HTERT RPE-1 (cell line): Measurements from ENCODE around the gene BPIFB1.

Experiments
- in situ Hi-C: fragments of 300-500 bp; cut with MboI; formaldehyde crosslinking; loops from 4 replicates; pipeline ENCODE4 v1.14.3; 2020; ENCODE audit warnings: low sequenced_read_pairs

Gene BPIFB1

GRCh38 chr20:33272155-33272873 lies 10.7 kb upstream of the BPIFB1 start:
- in situ Hi-C loops, result no loop called here

GRCh38 chr20:33273117-33273851 lies 9.7 kb upstream of the BPIFB1 start:
- in situ Hi-C loops, result no loop called here

GRCh38 chr20:33275215-33275614 lies 7.8 kb upstream of the BPIFB1 start:
- in situ Hi-C loops, result no loop called here

- in situ Hi-C loops, result no loop called here
Measured at GRCh38 chr20:33275871-33276270, 7.1 kb upstream of the BPIFB1 start.

- in situ Hi-C loops, result no loop called here
Measured at GRCh38 chr20:33276303-33277113, 6.5 kb upstream of the BPIFB1 start.

GRCh38 chr20:33277471-33278441 lies 5.3 kb upstream of the BPIFB1 start:
- in situ Hi-C loops, result no loop called here

- in situ Hi-C loops, result no loop called here
Measured at GRCh38 chr20:33278700-33279099, 4.3 kb upstream of the BPIFB1 start.

- in situ Hi-C loops, result no loop called here
Measured at GRCh38 chr20:33279261-33279910, 3.6 kb upstream of the BPIFB1 start.

GRCh38 chr20:33280000-33280680 lies 2.9 kb upstream of the BPIFB1 start:
- in situ Hi-C loops, result no loop called here

- in situ Hi-C loops, result no loop called here
Measured at GRCh38 chr20:33280775-33281174, 2.2 kb upstream of the BPIFB1 start.

GRCh38 chr20:33281550-33282146 lies 1.4 kb upstream of the BPIFB1 start:
- in situ Hi-C loops, result no loop called here

- in situ Hi-C loops, result no loop called here
Measured at GRCh38 chr20:33282196-33282934, 649 bp upstream of the BPIFB1 start.

- in situ Hi-C loops, result no loop called here
Measured at GRCh38 chr20:33284284-33284683, 1.3 kb downstream of the BPIFB1 start.

GRCh38 chr20:33284937-33285336 lies 1.9 kb downstream of the BPIFB1 start:
- in situ Hi-C loops, result no loop called here

GRCh38 chr20:33285861-33286495 lies 3.0 kb downstream of the BPIFB1 start:
- in situ Hi-C loops, result no loop called here

GRCh38 chr20:33287884-33288283 lies 4.9 kb downstream of the BPIFB1 start:
- in situ Hi-C loops, result no loop called here

GRCh38 chr20:33290852-33291251 lies 7.8 kb downstream of the BPIFB1 start:
- in situ Hi-C loops, result no loop called here

- in situ Hi-C loops, result no loop called here
Measured at GRCh38 chr20:33291416-33291815, 8.4 kb downstream of the BPIFB1 start.
